BJ (cell line): Measurements from ENCODE around the gene HIRIP3. TPM values are rescaled to one million over a fixed set of nuclear protein-coding genes. Genes with fewer than 3 reads are reported as not detected.

ENCODE experiments used
- CTCF ChIA-PET: fragments of 350-600 bp; formaldehyde crosslinking; extraction: SDS; loops from one replicate; lab custom pipeline; 2021; ENCODE audit warnings: antibody characterized with exemption, inconsistent platforms; lab: Yijun Ruan, JAX
- POLR2A ChIA-PET: fragments of 300-600 bp; sonication (Branson Sonifier 250); formaldehyde crosslinking; extraction: SDS; loops from one replicate; lab custom pipeline; 2021; ENCODE audit warnings: antibody characterized with exemption; lab: Charles Lee
- DNase-seq: peaks from one replicate; pipeline ENCODE4 v3.0.0-alpha.2; 2011; ENCODE audit warnings: low read depth
- H3K27me3 ChIP-seq: 2 replicates; pipeline ENCODE4 v1.6.0; 2011; ENCODE audit warnings: low read length; ENCODE audit not compliant: control insufficient read depth, insufficient read depth
- H3K36me3 ChIP-seq: 2 replicates; pipeline ENCODE4 v1.5.1; 2011; ENCODE audit warnings: low read length; ENCODE audit not compliant: control insufficient read depth, insufficient read depth
- H3K4me3 ChIP-seq: 2 replicates; pipeline ENCODE4 v1.5.1; 2011; ENCODE audit warnings: low read depth, mild to moderate bottlenecking, control low read depth, low read length
- polyA plus RNA-seq: library from polyadenylated mRNA; depleted of rRNA; stranded (reverse); fragments of >200 nt; gene quantifications from 2 replicates; pipeline ENCODE4 v1.2.3, GENCODE V29; 2011
- TF ChIP-seq, protein P1 (sequence below): IDR thresholded peaks from 2 replicates; pipeline ENCODE4 v1.5.1; 2011; ENCODE audit warnings: low read depth, mild to moderate bottlenecking, control low read depth, inconsistent platforms, low read length, moderate library complexity; ENCODE audit not compliant: insufficient read depth

Gene HIRIP3
- polyA plus RNA-seq, 1 experiment = 9.6 TPM

- H3K4me3 ChIP-seq = no peak overlapping the region
- DNase-seq = no peak
- H3K36me3 ChIP-seq = peaks cover 41% of the 10 kb centered on the region
- ChIA-PET CTCF (interaction anchor here (0.6 kb wide), 1 partner anchor 661 kb away, joined by 3 read pairs; no protein-coding TSS in a partner anchor), POLR2A (no interaction called here)
- TF ChIP-seq, protein P1, sequence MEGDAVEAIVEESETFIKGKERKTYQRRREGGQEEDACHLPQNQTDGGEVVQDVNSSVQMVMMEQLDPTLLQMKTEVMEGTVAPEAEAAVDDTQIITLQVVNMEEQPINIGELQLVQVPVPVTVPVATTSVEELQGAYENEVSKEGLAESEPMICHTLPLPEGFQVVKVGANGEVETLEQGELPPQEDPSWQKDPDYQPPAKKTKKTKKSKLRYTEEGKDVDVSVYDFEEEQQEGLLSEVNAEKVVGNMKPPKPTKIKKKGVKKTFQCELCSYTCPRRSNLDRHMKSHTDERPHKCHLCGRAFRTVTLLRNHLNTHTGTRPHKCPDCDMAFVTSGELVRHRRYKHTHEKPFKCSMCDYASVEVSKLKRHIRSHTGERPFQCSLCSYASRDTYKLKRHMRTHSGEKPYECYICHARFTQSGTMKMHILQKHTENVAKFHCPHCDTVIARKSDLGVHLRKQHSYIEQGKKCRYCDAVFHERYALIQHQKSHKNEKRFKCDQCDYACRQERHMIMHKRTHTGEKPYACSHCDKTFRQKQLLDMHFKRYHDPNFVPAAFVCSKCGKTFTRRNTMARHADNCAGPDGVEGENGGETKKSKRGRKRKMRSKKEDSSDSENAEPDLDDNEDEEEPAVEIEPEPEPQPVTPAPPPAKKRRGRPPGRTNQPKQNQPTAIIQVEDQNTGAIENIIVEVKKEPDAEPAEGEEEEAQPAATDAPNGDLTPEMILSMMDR = no peak
- H3K27me3 ChIP-seq = no peaks in the 10 kb centered on the region
These were observed 17.3 kb downstream of the HIRIP3 start for GRCh38 chr16:29978081-29978480.

- H3K36me3 ChIP-seq = peaks cover 35% of the 10 kb centered on the region
- no peak overlapping the region for H3K4me3 ChIP-seq
- TF ChIP-seq, protein P1 = no peak
- no peak for DNase-seq
- POLR2A ChIA-PET = no interaction called here
- CTCF ChIA-PET = interaction anchor here (1.2 to 1.3 kb wide), 2 partner anchors 12 to 16 kb away, joined by 3 read pairs; no protein-coding TSS in a partner anchor
- no peaks in the 10 kb centered on the region for H3K27me3 ChIP-seq
These were observed 18.2 kb downstream of the HIRIP3 start for GRCh38 chr16:29977063-29977825.

DNA sequence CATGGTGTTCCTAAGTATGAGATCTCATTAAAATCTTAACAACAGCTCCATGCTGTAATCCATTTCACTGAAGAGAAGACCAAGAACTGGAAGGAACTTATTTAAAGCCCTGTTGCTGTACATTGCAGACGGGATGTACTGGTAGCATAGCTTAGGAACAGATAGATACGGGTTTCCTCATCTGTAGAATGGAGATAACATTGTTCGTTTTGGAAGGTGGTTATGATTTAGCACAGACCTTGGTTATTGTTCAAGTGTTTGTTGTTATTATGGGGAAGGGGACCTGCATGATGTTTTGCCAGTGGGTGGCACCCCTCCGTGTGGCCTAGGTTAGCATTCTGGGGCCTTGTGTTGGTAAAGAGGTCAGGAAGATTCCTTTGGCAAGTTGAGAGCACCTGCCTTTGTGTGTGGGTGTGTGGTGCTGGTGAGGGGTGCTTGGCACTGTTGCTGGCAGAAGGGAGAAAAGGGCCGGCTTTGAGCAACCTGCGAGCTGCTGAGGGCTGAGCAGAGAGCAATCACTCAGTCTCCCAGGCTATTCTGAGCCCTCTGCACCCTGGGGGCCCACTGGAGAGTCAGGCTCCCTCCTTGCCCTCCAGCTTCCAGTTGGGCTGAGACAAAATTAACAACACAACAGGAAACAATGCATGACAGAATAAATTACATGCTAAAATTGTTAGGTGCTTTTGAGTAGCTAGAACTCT lies 19.5 kb downstream of the HIRIP3 start:
- CTCF ChIA-PET = interaction anchor here (0.9 to 1.8 kb wide), 4 partner anchors 11 to 128 kb away, joined by 3 to 4 read pairs (median 3); no protein-coding TSS in a partner anchor

DNA sequence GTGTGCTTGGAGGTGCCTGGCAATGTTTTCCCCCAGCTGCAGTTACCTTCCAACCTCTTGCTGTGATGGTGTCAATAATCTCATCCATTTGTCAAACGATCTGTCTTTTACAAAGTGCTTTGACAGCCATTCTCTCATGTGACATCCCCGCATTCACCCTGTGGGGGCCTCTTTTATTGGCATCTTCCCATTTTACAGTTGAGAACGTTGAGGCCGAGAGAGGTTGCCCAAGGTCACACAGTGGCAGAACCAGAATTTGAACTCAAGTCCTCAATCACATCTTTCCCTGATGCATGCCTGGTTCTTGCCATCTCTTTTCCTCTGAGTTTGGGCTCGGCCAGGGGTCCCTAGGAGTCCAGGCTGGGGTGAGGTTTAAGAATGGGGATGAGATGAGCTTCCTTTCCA lies 20.3 kb downstream of the HIRIP3 start:
- no peak for DNase-seq
- no peaks in the 10 kb centered on the region for H3K27me3 ChIP-seq
- H3K36me3 ChIP-seq = peaks cover 26% of the 10 kb centered on the region
- H3K4me3 ChIP-seq = peak overlapping the region; percentile 83
- TF ChIP-seq, protein P1 = no peak
- ChIA-PET CTCF (interaction anchor here (0.9 to 1.8 kb wide), 2 partner anchors 12 to 74 kb away, joined by 3 to 4 read pairs; no protein-coding TSS in a partner anchor), POLR2A (interaction anchor here (0.6 kb wide), 1 partner anchor 103 kb away, joined by 4 read pairs; no protein-coding TSS in a partner anchor)

More for the DNA sequence above, 19.5 kb downstream of the HIRIP3 start:
- TF ChIP-seq, protein P1 = no peak
- Histone ChIP-seq H3K36me3 (peaks cover 29% of the 10 kb centered on the region), H3K27me3 (no peaks in the 10 kb centered on the region), H3K4me3 (peak overlapping the region; percentile 83)
- no peak for DNase-seq
- POLR2A ChIA-PET = no interaction called here
